HG02571 (cell line): ENCODE results near the gene GPR132.

ENCODE experiments used
- ATAC-seq: cut with Tn5 transposase; IDR thresholded peaks from one replicate; pipeline ENCODE4 v1.9.1; 2021; ENCODE audit warnings: mild to moderate bottlenecking, moderate library complexity; ENCODE audit not compliant: unreplicated experiment

Gene GPR132

DNA sequence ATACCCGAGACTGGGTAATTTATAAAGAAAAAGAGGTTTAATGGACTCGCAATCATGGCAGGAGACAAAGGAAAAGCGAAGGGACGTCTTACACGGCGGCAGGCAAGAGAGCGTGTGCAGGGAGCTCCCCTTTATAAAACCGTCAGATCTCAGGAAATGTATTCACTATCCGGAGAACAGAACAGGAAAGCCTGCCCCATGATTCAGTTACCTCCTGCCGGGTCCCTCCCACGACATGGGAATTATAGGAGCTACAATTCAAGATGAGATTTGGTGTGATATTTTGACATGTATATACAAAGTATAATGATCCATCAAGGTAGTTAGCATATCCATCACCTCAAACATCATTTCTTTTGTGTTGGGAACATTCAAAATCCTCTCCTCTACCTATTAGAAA lies 42.1 kb downstream of the GPR132 start:
- ATAC-seq, result no peak

DNA sequence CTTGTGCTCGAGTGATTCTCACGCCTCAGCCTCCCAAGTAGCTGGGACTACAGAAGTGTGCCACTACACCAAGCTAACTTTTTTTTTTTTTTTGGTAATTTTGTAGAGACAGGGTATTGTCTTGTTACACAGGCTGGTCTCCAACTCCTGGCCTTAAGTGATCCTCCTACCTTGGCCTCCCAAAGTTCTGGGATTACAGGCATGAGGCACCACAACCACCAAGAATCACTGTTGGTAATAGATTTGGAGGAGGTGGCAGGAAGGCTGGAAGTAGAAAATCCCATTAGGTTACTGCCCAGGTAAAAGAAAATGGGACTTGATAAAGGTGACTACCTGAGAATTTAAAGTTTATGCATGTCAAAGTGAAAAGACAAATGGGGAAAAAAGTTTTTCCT lies 43.0 kb downstream of the GPR132 start:
- no peak for ATAC-seq

DNA sequence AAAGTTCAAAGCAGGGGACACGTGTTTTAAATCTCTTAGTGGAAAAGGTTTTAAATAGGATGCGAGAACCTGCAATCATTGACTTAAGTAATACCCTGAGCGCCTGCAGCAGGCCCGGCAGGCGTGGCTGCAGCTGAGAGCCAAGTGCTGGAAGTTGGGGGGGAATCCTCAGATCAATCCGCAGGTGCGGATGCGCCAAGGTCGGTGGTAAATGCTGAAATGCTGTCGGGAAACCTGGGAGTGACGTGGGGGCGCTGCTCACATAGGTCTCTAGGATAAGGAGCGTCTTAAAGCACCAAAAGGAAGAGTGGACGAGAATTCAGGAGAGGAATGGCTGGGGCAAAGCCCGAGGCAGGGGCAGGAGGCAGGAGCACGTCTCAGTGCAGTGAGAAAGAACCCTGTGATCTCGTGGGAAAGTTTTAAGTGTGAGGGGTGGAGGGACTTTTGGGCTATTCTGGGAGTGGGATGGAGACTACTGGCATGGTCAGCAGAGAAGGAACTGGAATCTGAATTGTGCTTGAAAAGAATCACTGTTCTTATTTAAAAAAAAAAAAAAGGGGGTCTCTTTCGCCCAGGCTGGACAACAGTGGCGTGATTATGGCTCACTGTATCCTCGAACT lies 43.5 kb downstream of the GPR132 start:
- ATAC-seq, result no peak

DNA sequence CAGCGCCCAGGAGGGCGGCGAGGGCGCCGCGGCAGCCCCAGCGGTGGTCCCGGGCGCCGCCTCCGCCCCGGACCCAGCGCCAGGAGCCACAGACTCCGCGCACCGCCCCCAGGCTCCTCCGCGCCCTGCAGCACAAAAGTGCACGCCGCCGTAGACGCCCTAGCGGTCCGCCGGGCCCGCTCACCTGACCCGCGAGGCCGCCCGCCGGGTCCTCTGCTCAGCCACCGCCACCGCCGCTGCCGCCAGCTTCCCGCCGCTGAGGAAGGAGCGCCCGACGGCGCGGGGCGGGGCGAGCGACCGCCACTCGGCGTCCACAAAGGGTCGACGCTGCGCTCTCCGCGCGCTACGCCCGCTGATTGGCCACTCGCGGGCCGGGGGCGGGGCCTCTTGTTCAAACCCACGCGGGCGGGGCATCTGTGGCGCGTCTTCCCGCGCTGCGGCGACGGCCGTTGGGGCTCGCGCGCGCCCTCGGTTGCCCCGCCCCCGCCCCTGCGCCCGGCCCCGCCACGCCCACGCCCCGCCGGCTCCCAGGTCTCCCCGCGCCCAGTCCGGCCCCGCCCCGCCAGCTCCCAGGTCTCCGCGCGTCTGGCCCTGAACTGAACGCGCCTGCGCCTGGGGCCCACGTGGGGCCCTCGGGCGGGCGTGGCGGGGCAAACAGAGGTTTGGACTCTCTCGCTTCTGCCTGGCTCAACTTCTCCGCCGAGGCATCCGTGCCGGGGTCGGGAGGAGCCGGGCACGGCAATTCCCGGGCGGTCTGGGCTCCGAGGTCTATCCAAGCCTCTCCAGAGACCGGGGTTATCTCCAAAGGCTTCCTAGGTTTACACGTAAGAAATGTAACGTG lies 44.2 kb downstream of the GPR132 start, which contains the start of gene CDCA4:
CDCA4 (minus strand) TSS at position 269 of the 841 bp plus-strand sequence. CDS start 9,154 bp downstream, outside the sequence.
- peak; percentile 73 for ATAC-seq

DNA sequence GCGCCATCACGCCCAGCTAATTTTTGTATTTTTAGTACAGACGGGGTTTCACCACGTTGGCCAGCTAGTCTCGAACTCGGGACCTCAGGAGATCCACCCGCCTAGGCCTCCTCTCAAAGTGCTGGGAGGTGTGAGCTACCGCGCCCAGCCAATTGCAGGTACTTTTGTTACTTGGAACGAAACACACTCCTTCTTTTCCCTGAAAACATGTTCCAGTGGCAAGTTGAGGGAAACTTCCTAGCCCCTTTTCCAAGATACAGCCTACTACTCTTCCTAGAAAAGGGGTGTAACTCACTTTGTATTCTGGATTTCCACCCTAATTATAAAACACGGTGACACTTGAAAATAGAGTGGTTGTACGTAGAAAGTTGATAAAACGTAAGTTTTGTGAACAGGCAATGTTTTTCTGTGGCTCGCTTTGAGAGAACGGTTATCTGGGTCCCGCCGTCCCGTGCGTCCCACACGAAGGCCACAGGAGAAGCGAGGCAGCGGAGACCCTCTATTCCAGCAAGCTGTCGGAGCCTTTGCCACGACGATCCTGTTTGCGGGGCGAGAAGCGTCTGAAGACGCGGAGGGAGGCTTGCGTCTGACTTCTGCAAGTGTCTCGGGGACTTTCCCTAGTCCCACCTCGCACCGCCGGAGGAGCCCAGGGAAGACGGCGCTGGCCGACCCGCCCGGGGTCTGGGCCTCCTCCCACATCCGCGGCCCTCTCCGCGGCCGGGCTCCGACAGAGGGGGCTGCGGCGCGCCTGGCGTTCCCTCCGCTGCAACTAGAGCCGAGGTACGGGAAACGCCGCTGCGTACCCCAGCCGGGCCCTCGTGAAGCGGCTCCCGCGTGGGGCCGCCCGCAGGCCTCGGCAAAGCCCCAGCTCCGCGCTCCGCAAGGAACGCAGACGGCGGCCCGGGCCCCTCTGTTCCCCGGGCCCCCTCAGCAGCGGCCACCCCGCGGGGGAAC lies 45.1 kb downstream of the GPR132 start:
- ATAC-seq, result peak; percentile 26

DNA sequence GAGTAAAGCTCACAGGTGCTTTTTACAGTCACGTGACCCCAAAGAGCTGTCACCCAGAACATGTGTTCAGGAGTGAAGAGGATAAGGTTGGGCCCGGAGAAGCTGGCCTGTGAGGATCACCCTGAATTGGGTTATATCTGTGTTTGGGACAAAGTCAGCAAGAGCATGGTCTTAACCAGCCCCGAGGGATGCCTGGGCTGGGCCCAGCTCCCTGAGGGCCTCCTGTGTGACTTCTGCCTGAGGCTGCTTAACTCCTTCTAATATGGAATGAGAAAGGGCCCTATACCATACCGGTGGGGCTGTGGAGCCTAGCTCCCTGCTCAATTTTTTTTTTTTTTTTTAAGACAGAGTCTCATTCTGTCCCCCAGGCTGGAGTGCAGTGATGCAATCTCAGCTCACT lies 46.8 kb downstream of the GPR132 start:
- ATAC-seq, result no peak

DNA sequence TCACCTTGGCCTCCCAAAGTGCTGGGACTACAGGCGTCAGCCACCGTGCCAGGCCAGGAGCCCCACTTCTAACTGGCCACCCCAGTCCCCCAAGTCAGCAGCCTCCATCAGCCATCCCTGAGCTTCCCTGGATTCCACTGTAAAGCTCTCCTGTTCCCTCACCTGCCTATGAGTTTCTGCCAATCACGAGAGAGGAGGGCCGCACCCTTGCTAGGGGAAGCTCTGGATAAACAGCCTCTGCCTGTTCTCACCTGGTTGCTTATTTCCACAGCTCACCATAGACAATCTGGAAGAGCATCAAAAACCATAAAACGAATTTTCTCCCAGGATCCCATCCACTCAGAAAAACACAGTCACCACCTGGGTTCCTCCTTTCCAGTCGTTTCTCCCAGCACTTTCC lies 49.3 kb downstream of the GPR132 start:
- ATAC-seq, result no peak

DNA sequence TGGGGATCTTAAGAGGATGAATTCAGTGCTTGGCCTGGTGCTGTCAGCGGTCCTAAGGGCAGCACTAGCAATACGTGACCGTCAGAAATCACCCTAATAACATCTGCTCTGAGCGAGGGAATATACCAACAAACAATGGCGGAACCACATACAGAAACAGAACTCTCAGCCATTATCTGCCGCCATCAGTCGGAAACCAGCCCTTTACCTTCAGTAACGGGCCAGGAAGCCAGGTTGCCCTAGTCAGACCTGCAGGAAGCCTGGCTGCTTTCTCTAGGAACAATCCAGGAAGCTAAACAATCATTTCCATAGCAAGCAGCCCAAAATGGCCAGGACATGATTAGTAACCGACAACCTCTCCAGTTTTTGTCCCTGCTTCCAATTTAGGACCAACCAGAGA lies 50.0 kb downstream of the GPR132 start:
- no peak for ATAC-seq

DNA sequence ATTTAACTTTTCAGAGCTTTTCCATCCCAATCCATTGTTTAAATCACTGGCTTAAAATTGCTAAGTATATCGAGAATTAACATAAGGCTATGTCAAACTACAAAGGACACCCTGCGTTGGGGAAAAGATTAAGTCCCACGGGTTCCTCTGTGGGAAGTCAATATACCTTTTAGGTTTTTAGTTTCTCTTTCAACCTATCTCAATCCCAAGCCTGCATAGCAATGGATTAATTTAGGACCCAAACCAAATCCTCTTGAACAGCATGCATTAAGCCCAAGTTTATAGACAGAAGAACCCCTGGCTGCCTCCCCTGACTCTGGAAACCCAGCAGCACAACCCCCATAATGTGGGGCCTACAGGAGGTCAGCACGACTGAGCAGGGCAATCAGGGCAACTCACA lies 50.6 kb downstream of the GPR132 start:
- no peak for ATAC-seq

DNA sequence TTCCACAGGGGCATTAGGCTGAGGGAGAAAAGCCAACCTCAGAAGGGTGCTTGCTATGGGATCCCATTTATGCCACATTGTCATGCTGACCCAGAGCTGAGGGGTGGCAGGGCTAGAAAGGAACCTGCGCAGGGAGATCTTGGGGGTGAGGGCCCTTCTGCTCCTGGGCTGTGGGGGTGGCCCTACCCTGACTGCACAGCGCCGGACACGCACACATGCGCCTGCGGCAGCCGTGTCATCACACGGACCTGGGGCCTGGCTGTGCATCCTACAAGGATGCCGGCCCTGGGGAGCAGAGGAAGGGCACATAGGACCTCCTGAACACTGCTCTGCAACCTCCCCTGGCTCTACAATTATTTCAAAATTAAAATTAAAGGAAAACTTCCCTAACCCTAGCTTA lies 51.2 kb downstream of the GPR132 start:
- ATAC-seq, result no peak

DNA sequence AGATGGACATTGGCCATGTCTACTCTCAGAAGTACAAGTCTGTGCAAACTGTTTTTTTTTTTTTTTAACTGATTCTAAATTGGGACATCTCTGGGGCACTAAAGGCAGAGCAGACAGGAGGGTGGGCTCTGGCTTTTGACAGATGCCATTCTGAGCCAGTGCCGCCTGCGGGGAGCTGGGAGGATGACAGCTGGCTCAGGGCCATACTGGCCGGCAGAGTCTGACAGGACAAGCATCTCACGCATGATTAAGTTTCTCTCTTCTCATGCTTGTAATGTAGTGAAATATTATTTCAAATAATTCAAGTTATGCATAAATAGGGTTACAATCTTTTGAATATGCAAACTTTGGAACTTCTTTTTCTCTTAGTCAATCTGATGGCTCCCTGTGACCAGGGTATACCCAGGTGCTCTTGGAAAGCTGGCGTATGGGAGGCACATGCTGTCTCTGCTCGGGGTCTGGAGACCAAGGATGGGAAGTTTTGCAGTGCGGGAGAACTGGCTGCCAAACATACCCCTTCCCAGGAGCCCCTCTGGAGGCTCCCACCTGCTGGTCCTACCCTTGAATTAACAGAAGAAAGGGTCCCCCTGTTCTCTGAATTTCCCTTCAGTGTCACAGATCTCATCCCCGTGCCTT lies 52.0 kb downstream of the GPR132 start:
- no peak for ATAC-seq

DNA sequence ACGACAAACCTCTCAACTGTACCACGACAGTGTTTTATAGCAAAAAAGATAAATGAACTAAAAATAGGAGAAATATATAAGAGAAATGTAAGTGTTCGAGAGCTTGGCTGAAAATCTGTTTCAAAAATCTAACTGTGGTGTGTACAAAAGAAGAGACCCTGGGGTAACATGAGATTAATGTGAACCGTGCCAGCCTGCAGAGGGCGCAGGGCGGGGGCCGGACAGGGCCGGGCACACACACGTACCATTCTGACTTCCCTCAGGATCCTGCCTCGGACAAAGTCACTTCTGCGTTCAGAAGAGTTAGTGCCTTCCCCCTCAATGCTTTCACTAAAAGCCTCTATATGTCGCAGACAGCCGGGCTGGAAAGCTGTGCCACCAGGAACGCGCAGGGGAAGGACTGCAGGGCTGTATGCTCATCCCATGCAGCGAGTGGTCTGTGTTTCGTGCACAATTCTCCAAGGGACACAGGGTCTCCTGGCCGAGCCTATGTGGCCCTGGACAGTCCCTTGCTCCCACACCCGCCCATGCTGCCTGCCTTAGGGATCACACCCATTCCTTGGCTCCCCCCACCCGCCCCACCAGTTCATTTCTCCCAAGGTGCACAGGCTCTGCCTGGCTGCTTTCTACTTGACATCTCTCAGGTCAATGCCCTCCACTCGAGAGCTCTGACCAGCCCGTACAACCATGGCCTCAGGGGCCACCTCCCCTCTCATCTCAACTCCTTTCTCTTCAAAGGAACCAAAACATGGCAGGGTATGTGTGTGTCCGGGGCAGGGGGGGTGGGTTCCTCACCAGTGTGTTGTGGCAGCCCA lies 52.9 kb downstream of the GPR132 start:
- ATAC-seq, result no peak

DNA sequence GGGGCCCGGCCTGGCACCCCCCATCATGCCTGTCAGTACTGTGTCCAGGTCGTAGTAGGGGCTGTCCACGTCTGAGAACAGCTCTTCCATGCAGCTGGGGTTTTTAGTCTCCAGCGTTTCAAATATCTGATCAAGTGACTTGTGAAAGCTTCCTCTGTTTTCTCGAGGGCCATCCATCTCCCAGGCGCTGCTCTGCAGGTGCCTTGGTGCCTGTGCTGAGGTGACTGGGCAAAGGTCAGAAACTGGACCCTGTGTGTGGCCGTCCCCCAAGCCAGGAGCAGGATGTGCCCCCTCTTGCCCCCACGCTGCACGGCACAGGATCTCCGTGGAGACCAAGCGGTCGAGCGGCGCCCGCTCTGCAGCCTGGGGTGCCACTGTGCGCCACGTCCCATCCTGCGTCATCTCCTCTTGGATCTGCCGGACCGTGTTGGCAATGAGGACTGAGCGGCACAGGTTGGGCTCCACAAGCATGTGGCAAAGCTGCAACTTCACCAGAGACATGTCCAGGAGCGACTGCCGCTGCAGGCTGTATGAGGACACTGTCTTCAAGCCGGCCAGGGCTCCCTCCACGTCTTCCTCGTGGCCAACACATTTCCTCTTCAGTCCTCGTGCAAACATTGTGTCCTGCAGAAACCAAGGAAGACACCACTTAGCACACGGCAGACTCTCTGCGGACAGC lies 53.8 kb downstream of the GPR132 start:
- ATAC-seq, result no peak

DNA sequence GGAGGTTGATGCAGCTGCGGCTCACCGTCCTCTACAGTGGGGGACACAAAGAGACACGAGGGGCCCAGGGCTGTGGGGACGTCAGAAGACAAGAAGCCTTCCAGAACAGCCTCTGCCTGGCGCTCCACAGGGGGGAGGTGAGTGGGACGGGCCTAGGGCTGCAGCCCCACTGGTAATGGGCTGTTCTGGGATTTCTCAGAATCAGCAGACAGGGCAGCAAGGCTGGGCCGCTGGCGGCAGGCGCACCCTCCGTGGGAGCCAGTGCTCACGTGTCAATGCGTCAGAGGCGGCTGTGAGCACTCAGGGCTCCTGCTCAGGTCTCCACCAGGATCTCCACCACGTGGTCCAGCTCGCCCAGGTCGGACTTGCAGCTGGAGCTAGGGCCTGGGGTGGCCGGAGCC lies 54.3 kb downstream of the GPR132 start:
- ATAC-seq, result no peak

DNA sequence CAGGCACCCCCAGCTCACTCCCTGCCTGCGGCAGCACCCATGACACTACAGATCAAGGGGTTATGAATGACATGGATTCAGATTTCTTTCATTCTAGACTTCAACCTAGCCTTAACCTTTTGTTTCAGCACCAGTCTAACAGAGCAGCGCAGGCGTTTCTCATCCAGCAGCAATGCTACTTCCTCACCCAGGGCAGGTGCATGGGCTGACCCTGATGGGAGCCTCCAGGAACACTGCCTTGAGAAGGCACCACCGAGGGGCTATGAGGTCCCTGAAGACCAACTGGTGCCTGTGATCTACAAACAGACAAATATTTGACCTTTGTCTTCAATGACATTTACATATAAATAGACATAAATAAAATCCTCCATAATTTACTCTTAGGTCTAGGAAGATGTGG lies 55.1 kb downstream of the GPR132 start:
- ATAC-seq, result no peak

DNA sequence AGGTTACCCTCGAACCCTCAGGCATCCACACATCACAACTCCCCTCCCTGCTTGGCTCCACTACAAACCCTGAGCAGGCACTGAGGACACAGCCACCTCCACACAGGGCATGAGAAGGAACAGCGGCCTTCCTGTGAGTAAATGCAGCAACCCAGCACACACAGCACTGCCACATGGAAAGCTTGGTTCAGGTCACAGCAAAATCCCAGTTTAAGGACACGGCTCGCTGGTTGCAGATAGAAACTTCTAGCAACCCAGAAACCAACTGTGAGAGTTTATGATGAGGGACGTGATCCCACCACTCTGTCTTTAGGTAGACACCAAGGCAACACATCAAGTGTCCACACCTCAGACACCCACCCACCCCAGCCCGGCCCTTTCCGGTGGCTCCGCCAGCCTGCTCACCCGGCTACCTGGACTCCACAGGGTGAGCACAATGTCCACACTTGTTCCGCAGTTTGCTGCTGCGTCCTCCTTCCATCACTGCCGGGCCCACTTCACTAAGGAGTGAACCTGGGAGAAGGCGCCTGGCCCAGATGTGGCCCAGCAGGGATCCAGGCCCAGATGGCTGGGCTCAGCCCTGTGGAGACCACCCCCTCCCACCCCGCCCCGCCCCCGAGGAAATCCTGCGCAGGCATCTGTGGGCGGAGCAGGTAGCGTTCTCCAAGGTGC lies 57.5 kb downstream of the GPR132 start:
- ATAC-seq, result no peak

DNA sequence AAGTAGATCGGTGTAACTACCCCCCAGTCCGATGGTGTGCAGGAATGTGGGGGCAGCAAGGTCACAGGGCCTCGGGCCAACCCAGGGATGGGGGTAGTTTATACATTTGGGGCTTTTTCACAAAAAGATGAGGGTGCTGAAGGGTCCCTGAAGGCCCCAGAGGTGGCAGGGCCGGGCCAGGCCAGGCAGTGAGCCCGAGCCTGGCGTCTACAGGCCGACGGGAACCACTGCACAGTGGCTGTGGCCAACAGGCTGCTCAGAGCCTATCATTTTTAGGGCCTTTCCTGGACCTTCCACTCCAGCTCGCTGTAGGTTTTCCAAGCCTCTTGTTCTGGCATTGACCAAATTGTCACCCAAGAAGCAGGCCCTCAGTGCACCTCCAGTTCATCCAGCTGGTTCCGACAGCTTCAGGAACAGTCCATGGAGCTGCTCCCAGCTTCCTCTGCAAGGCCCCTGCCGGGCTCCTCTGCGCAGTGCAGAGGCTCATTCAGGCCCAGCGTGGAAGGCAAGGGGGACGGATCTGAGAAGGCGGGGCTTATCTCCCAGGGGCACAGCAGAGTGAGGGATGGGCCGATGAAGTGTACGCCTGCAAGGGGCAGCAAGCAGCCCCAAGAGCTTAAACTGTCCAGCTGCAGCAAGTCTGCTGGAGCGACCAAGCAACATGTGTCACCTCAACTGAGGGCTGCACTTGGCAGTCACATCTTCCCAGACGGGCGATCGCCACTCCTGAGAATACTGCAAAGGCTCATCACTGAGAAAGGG lies 58.2 kb downstream of the GPR132 start:
- no peak for ATAC-seq
